Endothelial cell of umbilical vein (primary cell): ENCODE measurements around the gene CHRM1. TPM values are rescaled to one million over a fixed set of nuclear protein-coding genes. Genes with fewer than 3 reads are reported as not detected.

Experiments used
- BruUV-seq: library from RNA; stranded (reverse); fragments of 400-500 nt; replicated peaks from 2 replicates; lab custom pipeline; 2021; lab: Mats Ljungman, UMichigan
- CTCF ChIA-PET: fragments of 300-600, 350-600 bp; sonication (Branson Sonifier 250); formaldehyde crosslinking; loops from one replicate; lab custom pipeline; 2021; ENCODE audit warnings: antibody characterized with exemption, inconsistent platforms; lab: Charles Lee
- POLR2A ChIA-PET: fragments of 300-600, 350-600 bp; sonication (Branson Sonifier 250); formaldehyde crosslinking; loops from one replicate; lab custom pipeline; 2021; ENCODE audit warnings: antibody characterized with exemption, inconsistent platforms; lab: Charles Lee
- DNase-seq: peaks from one replicate; pipeline ENCODE4 v3.0.0-alpha.2; 2011; ENCODE audit warnings: low read depth, low spot score
- FAIRE-seq: peaks from 2 replicates; lab custom pipeline; 2011; peaks lifted over from hg19 to GRCh38; lab: Jason Lieb, UNC
- H2AFZ ChIP-seq: 2 replicates; pipeline ENCODE4 v1.6.0; 2012; ENCODE audit warnings: low read depth, low read length, control low read depth, inconsistent platforms
- H3K27ac ChIP-seq: 2 replicates; pipeline ENCODE4 v1.5.1; 2011; ENCODE audit warnings: low read depth, mild to moderate bottlenecking, control low read depth, low read length, moderate library complexity; ENCODE audit not compliant: insufficient read depth
- H3K27me3 ChIP-seq, 2 experiments: 2 replicates each; pipeline versions ENCODE4 v1.6.0 to v1.6.1; 2011; ENCODE audit warnings: low read length in 2 of 2, mixed read lengths in 1 of 2; ENCODE audit not compliant: control insufficient read depth in 2 of 2, insufficient read depth in 2 of 2
- H3K36me3 ChIP-seq, 2 experiments: 2 replicates in 1 of 2; 3 replicates in 1 of 2; pipeline ENCODE4 v1.5.1; 2011; ENCODE audit warnings: low read length in 2 of 2, mild to moderate bottlenecking in 1 of 2, moderate library complexity in 1 of 2; ENCODE audit not compliant: control insufficient read depth in 2 of 2, insufficient read depth in 2 of 2; ENCODE audit errors: extremely low read depth in 1 of 2
- H3K4me1 ChIP-seq: 3 replicates; pipeline ENCODE4 v1.5.1; 2011; ENCODE audit warnings: mild to moderate bottlenecking, low read length; ENCODE audit not compliant: control insufficient read depth, insufficient read depth; ENCODE audit errors: extremely low read depth
- H3K4me2 ChIP-seq: 2 replicates; pipeline ENCODE4 v1.6.1; 2011; ENCODE audit warnings: low read length, control low read depth, mixed read lengths; ENCODE audit not compliant: insufficient read depth
- H3K4me3 ChIP-seq, 3 experiments: fragments of 200-600 bp in 1 of 3; sonication (generic), shearing (Covaris generic) in 1 of 3; replicated peaks in 1 of 3; 2 replicates each; pipeline ENCODE4 v1.5.1; 2011 to 2016; ENCODE audit warnings: control low read depth in 3 of 3, low read length in 3 of 3, mild to moderate bottlenecking in 2 of 3, inconsistent platforms in 1 of 3, low read depth in 1 of 3, moderate library complexity in 1 of 3; ENCODE audit not compliant: insufficient read depth in 1 of 3
- H3K79me2 ChIP-seq: 2 replicates; pipeline ENCODE4 v1.6.0; 2012; ENCODE audit warnings: low read length, inconsistent platforms; ENCODE audit not compliant: control insufficient read depth, insufficient read depth
- H3K9ac ChIP-seq: replicated peaks from 2 replicates; pipeline ENCODE3; 2011; ENCODE audit warnings: low read length, control low read depth; ENCODE audit not compliant: insufficient read depth; ENCODE audit errors: extremely low read depth
- H3K9me1 ChIP-seq: replicated peaks from 3 replicates; pipeline ENCODE4 v1.6.0; 2011; ENCODE audit warnings: mild to moderate bottlenecking, low read length; ENCODE audit not compliant: control insufficient read depth, insufficient read depth; ENCODE audit errors: extremely low read depth
- H3K9me3 ChIP-seq: replicated peaks from 2 replicates; pipeline ENCODE4 v1.5.1; 2012; ENCODE audit warnings: low read length, inconsistent platforms; ENCODE audit not compliant: control insufficient read depth, insufficient read depth
- H4K20me1 ChIP-seq: replicated peaks from 2 replicates; pipeline ENCODE3; 2011; ENCODE audit warnings: mild to moderate bottlenecking, low read length; ENCODE audit not compliant: control insufficient read depth, insufficient read depth; ENCODE audit errors: extremely low read depth
- CTCF ChIP-seq, 2 donors: IDR thresholded peaks; 1 replicate in 1 of 2; 2 replicates in 1 of 2; pipeline ENCODE4 v1.5.1; 2011; ENCODE audit warnings: low read length in 2 of 2, mild to moderate bottlenecking in 2 of 2, moderate library complexity in 2 of 2, control low read depth in 1 of 2, inconsistent platforms in 1 of 2, low read depth in 1 of 2; ENCODE audit not compliant: insufficient read depth in 1 of 2; ENCODE audit errors: extremely low read depth in 1 of 2
- EZH2 ChIP-seq: IDR thresholded peaks from 2 replicates; pipeline ENCODE4 v1.6.1; 2012; ENCODE audit warnings: borderline replicate concordance, low read depth, mild to moderate bottlenecking, moderate library complexity, low read length, inconsistent platforms; ENCODE audit not compliant: severe bottlenecking
- FOS ChIP-seq: IDR thresholded peaks from 2 replicates; pipeline ENCODE4 v1.6.1; 2011; ENCODE audit warnings: mild to moderate bottlenecking, low read length, moderate library complexity, borderline replicate concordance; ENCODE audit not compliant: insufficient read depth
- GATA2 ChIP-seq: IDR thresholded peaks from 2 replicates; pipeline ENCODE4 v1.7.0; 2011; ENCODE audit warnings: low read depth, mild to moderate bottlenecking, moderate library complexity, mixed read lengths, low read length; ENCODE audit not compliant: insufficient read length, insufficient read depth
- JUN ChIP-seq: IDR thresholded peaks from 2 replicates; pipeline ENCODE4 v1.6.1; 2011; ENCODE audit warnings: borderline replicate concordance, low read depth; ENCODE audit not compliant: insufficient read length, insufficient read depth
- MAX ChIP-seq: IDR thresholded peaks from 2 replicates; pipeline ENCODE4 v1.6.1; 2011; ENCODE audit not compliant: insufficient read depth, insufficient read length
- MYC ChIP-seq: IDR thresholded peaks from one replicate; pipeline ENCODE4 v1.6.1; 2011; ENCODE audit warnings: mild to moderate bottlenecking, low read depth, low read length
- POLR2A ChIP-seq: IDR thresholded peaks from 2 replicates; pipeline ENCODE4 v1.6.1; 2012; ENCODE audit warnings: low read depth, mild to moderate bottlenecking, control low read depth, low read length
- POLR2AphosphoS5 ChIP-seq: IDR thresholded peaks from 2 replicates; pipeline ENCODE4 v1.6.1; 2012; ENCODE audit warnings: low read depth, mild to moderate bottlenecking, control low read depth, low read length, moderate library complexity; ENCODE audit not compliant: insufficient read depth
- dilution Hi-C: fragments of 300-500 bp; cut with MboI; formaldehyde crosslinking; loops from one replicate; pipeline ENCODE4 v1.15.0; 2019; ENCODE audit warnings: low sequenced_read_pairs; ENCODE audit not compliant: extremely low pct_ligation_motif_present
- intact Hi-C: fragments of 100-400 bp; cut with micrococcal nuclease; formaldehyde crosslinking; loops from one replicate; pipeline ENCODE4 v1.10.0; 2022
- polyA plus RNA-seq, 4 experiments: library from polyadenylated mRNA; depleted of rRNA in 3 of 4; stranded (reverse) in 3 of 4; unstranded in 1 of 4; fragments of >200 nt; gene quantifications; 2 replicates each; pipeline versions ENCODE4 v1.2.1 to v1.2.3, GENCODE V29; 2011 to 2012; ENCODE audit warnings: missing spikeins in 1 of 4
- total RNA-seq: library from RNA; stranded (reverse); gene quantifications from 2 replicates; pipeline ENCODE4 v1.2.3, GENCODE V29; 2021

Gene CHRM1
- total and polyA plus RNA-seq, 2 donors (not counting 3 experiments of a cell fraction or from before 2014, with no cell fraction given), result not detected

- Histone ChIP-seq H3K9me1 (no peaks in the 10 kb centered on the region), H3K27me3 (peaks cover 0 to 2% of the 10 kb centered on the region in 2 experiments), H3K4me1 (peaks cover 3% of the 10 kb centered on the region), H3K9ac (no peak overlapping the region), H3K4me3 (no peak overlapping the region), H3K27ac (no peak overlapping the region), H3K36me3 (no peaks in the 10 kb centered on the region), H4K20me1 (no peaks in the 10 kb centered on the region), H3K4me2 (no peak overlapping the region), H2AFZ (no peak overlapping the region), H3K79me2 (no peaks in the 10 kb centered on the region), H3K9me3 (no peaks in the 10 kb centered on the region)
- intact Hi-C loops (no loop called here), dilution Hi-C loops (no loop called here)
- no TSS peak for BruUV-seq
- DNase-seq (no peak), FAIRE-seq (no peak)
- ChIA-PET CTCF (interaction anchor here (1.0 to 3.8 kb wide), 4 partner anchors 9 to 124 kb away, joined by 3 to 165 read pairs (median 38); partner anchors contain the start of gene CHRM1), POLR2A (no interaction called here)
- TF ChIP-seq JUN, result no peak
- no peak for TF ChIP-seq MAX
- no peak for TF ChIP-seq POLR2AphosphoS5
- TF ChIP-seq EZH2, result no peak
- no peak for TF ChIP-seq CTCF (IDR thresholded peaks at IDR 0.05; ENCODE audit: extremely low read depth in 1 of 2, insufficient read depth in 1 of 2, low read depth in 1 of 2, low read length in 2 of 2)
- TF ChIP-seq FOS, result no peak
- no peak for TF ChIP-seq POLR2A
- no peak for TF ChIP-seq MYC
- TF ChIP-seq GATA2, result no peak
Observed at GRCh38 chr11:62911137-62912130, 9.7 kb downstream of the CHRM1 start.
